Neural cell (in vitro differentiated cells): Measurements from ENCODE around the gene TRAPPC2L.

ENCODE experiments used
- CTCF ChIP-seq: fragments of 450-650 bp; IDR thresholded peaks from 2 replicates; pipeline ENCODE4 v1.5.1; 2014; ENCODE audit warnings: antibody characterized with exemption, mild to moderate bottlenecking, moderate library complexity; ENCODE audit not compliant: poor library complexity, severe bottlenecking
- EP300 ChIP-seq: fragments of 450-650 bp; conservative IDR thresholded peaks from 2 replicates; pipeline ENCODE4 v1.6.1; 2014; ENCODE audit warnings: antibody characterized with exemption, mild to moderate bottlenecking, moderate library complexity; ENCODE audit not compliant: poor library complexity, severe bottlenecking
- EZH2 ChIP-seq: fragments of 200-600, 300-800 bp; shearing (Covaris generic), sonication (generic); IDR thresholded peaks from 2 replicates; pipeline ENCODE4 v1.6.1; 2014; ENCODE audit warnings: antibody characterized with exemption, low read length, borderline replicate concordance, mild to moderate bottlenecking; ENCODE audit not compliant: insufficient read depth, poor library complexity, severe bottlenecking
- MXI1 ChIP-seq: fragments of 450-650 bp; conservative IDR thresholded peaks from 2 replicates; pipeline ENCODE4 v1.6.1; 2014; ENCODE audit warnings: antibody characterized with exemption, mild to moderate bottlenecking; ENCODE audit not compliant: poor library complexity, severe bottlenecking
- POLR2AphosphoS5 ChIP-seq: IDR thresholded peaks from 2 replicates; pipeline ENCODE4 v1.6.1; 2012
- RAD21 ChIP-seq: fragments of 450-650 bp; conservative IDR thresholded peaks from 2 replicates; pipeline ENCODE4 v1.6.1; 2014; ENCODE audit warnings: antibody characterized with exemption, mild to moderate bottlenecking, moderate library complexity
- REST ChIP-seq: IDR thresholded peaks from 2 replicates; pipeline ENCODE4 v1.6.1; 2012; ENCODE audit warnings: borderline replicate concordance
- TAF1 ChIP-seq: IDR thresholded peaks from 2 replicates; pipeline ENCODE4 v1.6.1; 2012; ENCODE audit warnings: low read depth

- TF ChIP-seq EZH2 (no peak), CTCF (no peak), RAD21 (no peak), EP300 (no peak), POLR2AphosphoS5 (no peak), REST (no peak), TAF1 (no peak), MXI1 (no peak)
Measured at GRCh38 chr16:88888461-88889387, 31.8 kb downstream of the TRAPPC2L start.
